HG03108 (cell line): Measurements from ENCODE around the gene PPP4R4.
"Not testable (repeated sequence)": the region's sequence is repeated elsewhere in the genome, so short reads cannot be mapped to it uniquely, and the experiment has no call there.

Experiments
- ATAC-seq: cut with Tn5 transposase; IDR thresholded peaks from one replicate; pipeline ENCODE4 v1.9.1; 2021; ENCODE audit warnings: moderate library complexity; ENCODE audit not compliant: unreplicated experiment

PPP4R4 gene

GRCh38 chr14:94175747-94176146, 1.6 kb downstream of the PPP4R4 start:
- ATAC-seq: no peak

GRCh38 chr14:94176808-94177207, 2.7 kb downstream of the PPP4R4 start:
- ATAC-seq: no peak

GRCh38 chr14:94177806-94178205, 3.7 kb downstream of the PPP4R4 start:
- no peak for ATAC-seq

- ATAC-seq: no peak
Measured at GRCh38 chr14:94179244-94179643, 5.1 kb downstream of the PPP4R4 start.

GRCh38 chr14:94180655-94181271, 6.6 kb downstream of the PPP4R4 start:
- peak; percentile 74 for ATAC-seq

- ATAC-seq: no peak
Measured at GRCh38 chr14:94181835-94182234, 7.7 kb downstream of the PPP4R4 start.

GRCh38 chr14:94192536-94192935, 18.4 kb downstream of the PPP4R4 start:
- ATAC-seq: no peak

GRCh38 chr14:94193776-94194175, 19.7 kb downstream of the PPP4R4 start:
- ATAC-seq: no peak

GRCh38 chr14:94196057-94196456, 21.9 kb downstream of the PPP4R4 start:
- ATAC-seq: no peak

GRCh38 chr14:94203473-94204210, 29.5 kb downstream of the PPP4R4 start:
- no peak for ATAC-seq

GRCh38 chr14:94213021-94213420, 38.9 kb downstream of the PPP4R4 start:
- ATAC-seq: no peak

GRCh38 chr14:94213741-94214140, 39.6 kb downstream of the PPP4R4 start:
- ATAC-seq: no peak

GRCh38 chr14:94217116-94217515, 43.0 kb downstream of the PPP4R4 start:
- ATAC-seq: no peak

GRCh38 chr14:94218198-94218886, 44.2 kb downstream of the PPP4R4 start:
- not testable (repeated sequence) for ATAC-seq

- ATAC-seq: no peak
Measured at GRCh38 chr14:94224040-94224439, 49.9 kb downstream of the PPP4R4 start.

GRCh38 chr14:94225460-94226378, 51.6 kb downstream of the PPP4R4 start:
- ATAC-seq: no peak

GRCh38 chr14:94227029-94227428, 52.9 kb downstream of the PPP4R4 start:
- ATAC-seq: no peak

GRCh38 chr14:94237046-94237445, 62.9 kb downstream of the PPP4R4 start:
- no peak for ATAC-seq

- ATAC-seq: no peak
Measured at GRCh38 chr14:94237983-94238382, 63.9 kb downstream of the PPP4R4 start.

- no peak for ATAC-seq
Measured at GRCh38 chr14:94239406-94239805, 65.3 kb downstream of the PPP4R4 start.

GRCh38 chr14:94244182-94244581, 70.1 kb downstream of the PPP4R4 start:
- no peak for ATAC-seq
